HG02840 (cell line): ENCODE results near the gene CMC2.

Source experiments
- ATAC-seq: cut with Tn5 transposase; IDR thresholded peaks from one replicate; pipeline ENCODE4 v1.9.1; 2021; ENCODE audit warnings: mild to moderate bottlenecking, moderate library complexity, moderate number of reproducible peaks; ENCODE audit not compliant: unreplicated experiment, low FRiP score

Gene CMC2

GRCh38 chr16:80981103-80981502, 25.6 kb downstream of the CMC2 start:
- ATAC-seq: no peak

- ATAC-seq: no peak
Measured at GRCh38 chr16:80976946-80977345, 29.7 kb downstream of the CMC2 start.

- ATAC-seq: no peak
Measured at GRCh38 chr16:80974649-80975376, 31.9 kb downstream of the CMC2 start.

- no peak for ATAC-seq
Measured at GRCh38 chr16:80973991-80974390, 32.7 kb downstream of the CMC2 start.

- ATAC-seq: no peak
Measured at GRCh38 chr16:80972611-80973010, 34.1 kb downstream of the CMC2 start.

GRCh38 chr16:80971819-80972218, 34.9 kb downstream of the CMC2 start:
- peak; percentile 69 for ATAC-seq

GRCh38 chr16:80969114-80969484, 37.6 kb downstream of the CMC2 start:
- no peak for ATAC-seq

- ATAC-seq: no peak
Measured at GRCh38 chr16:80968386-80969113, 38.1 kb downstream of the CMC2 start.

GRCh38 chr16:80966617-80967016, 40.1 kb downstream of the CMC2 start:
- no peak for ATAC-seq

- ATAC-seq: no peak
Measured at GRCh38 chr16:80964351-80964750, 42.3 kb downstream of the CMC2 start.

- no peak for ATAC-seq
Measured at GRCh38 chr16:80962879-80963278, 43.8 kb downstream of the CMC2 start.

- ATAC-seq: no peak
Measured at GRCh38 chr16:80958284-80958683, 48.4 kb downstream of the CMC2 start.

GRCh38 chr16:80954985-80955384, 51.7 kb downstream of the CMC2 start:
- no peak for ATAC-seq

GRCh38 chr16:80948886-80949493, 57.7 kb downstream of the CMC2 start:
- no peak for ATAC-seq

GRCh38 chr16:80947708-80948625, 58.7 kb downstream of the CMC2 start:
- no peak for ATAC-seq

GRCh38 chr16:80947239-80947638, 59.4 kb downstream of the CMC2 start:
- no peak for ATAC-seq

GRCh38 chr16:80946481-80946880, 60.2 kb downstream of the CMC2 start:
- ATAC-seq: no peak

GRCh38 chr16:80940069-80940856, 66.4 kb downstream of the CMC2 start:
- ATAC-seq: no peak

GRCh38 chr16:80938879-80939260, 67.8 kb downstream of the CMC2 start:
- ATAC-seq: no peak
